Fibroblast of lung (primary cell): Measurements from ENCODE around the gene BPIFB3.

Source experiments
- CTCF ChIP-seq, 2 donors: IDR thresholded peaks in 1 of 2; conservative IDR thresholded peaks in 1 of 2; 1 replicate in 1 of 2; 2 replicates in 1 of 2; pipeline ENCODE4 v1.5.1; 2011 to 2012; ENCODE audit warnings: low read length in 2 of 2, control low read depth in 1 of 2, inconsistent platforms in 1 of 2, low read depth in 1 of 2, mild to moderate bottlenecking in 1 of 2
- EZH2 ChIP-seq: IDR thresholded peaks from 2 replicates; pipeline ENCODE4 v1.5.1; 2012; ENCODE audit warnings: low read length, control low read depth, mild to moderate bottlenecking; ENCODE audit errors: missing control alignments

- no peak for TF ChIP-seq CTCF (conservative IDR thresholded peaks at IDR 0.05 in 1 of 2, IDR thresholded peaks at IDR 0.05 in 1 of 2; ENCODE audit: low read depth in 1 of 2, low read length in 2 of 2)
- no peak for TF ChIP-seq EZH2
These were observed 14.7 kb downstream of the BPIFB3 start for GRCh38 chr20:33068251-33068939.
